Measurements from ENCODE around the gene UBE2I. TPM values are rescaled to one million over a fixed set of nuclear protein-coding genes. Genes with fewer than 3 reads are reported as not detected.
"Not testable (repeated sequence)": the region's sequence is repeated elsewhere in the genome, so short reads cannot be mapped to it uniquely, and the experiment has no call there.

Gene UBE2I
- total and polyA plus RNA-seq, 12 donors: 50.7 to 203 (median 89.2) TPM

GRCh38 chr16:1326946-1327618 is 17.6 kb downstream of the UBE2I start:
- no peak for DNase-seq
- intact Hi-C loops (cut with DNase I): no loop called here
- Histone ChIP-seq H3K27ac (no peak overlapping the region), H3K36me3 (replicated peaks in 1 of 2) (peaks cover 0 to 33% of the 10 kb centered on the region in 2 donors), H3K4me3 (no peak overlapping the region), H3K9me3 (replicated peaks in 1 of 3) (no peaks in the 10 kb centered on the region), H3K4me1 (replicated peaks in 1 of 2) (peaks cover 0 to 10% of the 10 kb centered on the region in 2 donors), H3K27me3 (peaks cover under 1% of the 10 kb centered on the region)
- WGBS, 4 donors: 69 to 92% (median 77%) methylated on average over 7 to 17 of the region's 17 CpGs
- TF ChIP-seq CTCF (IDR thresholded peaks at IDR 0.05): no peak
- TF ChIP-seq POLR2A (IDR thresholded peaks at IDR 0.05): no peak

- Histone ChIP-seq H3K27ac (no peak overlapping the region), H3K4me1 (replicated peaks in 1 of 2) (peaks cover 0 to 15% of the 10 kb centered on the region in 2 donors), H3K9me3 (replicated peaks in 1 of 3) (no peaks in the 10 kb centered on the region), H3K36me3 (replicated peaks in 1 of 2) (peaks cover 0 to 29% of the 10 kb centered on the region in 2 donors), H3K4me3 (no peak overlapping the region), H3K27me3 (peaks cover 3% of the 10 kb centered on the region)
- intact Hi-C loops (cut with DNase I): no loop called here
- no peak for DNase-seq
- TF ChIP-seq POLR2A (IDR thresholded peaks at IDR 0.05) (no peak), CTCF (IDR thresholded peaks at IDR 0.05) (no peak)
- 68 to 78% (median 72%) methylated on average over 2 to 5 of the region's 5 CpGs for WGBS, 4 donors
These were observed 18.1 kb downstream of the UBE2I start for GRCh38 chr16:1327619-1327947.

GRCh38 chr16:1328136-1328535 is 18.7 kb downstream of the UBE2I start:
- H3K27me3 ChIP-seq; H3K9me3 ChIP-seq (replicated peaks in 1 of 3); DNase-seq; H3K4me3 ChIP-seq; intact Hi-C loops (cut with DNase I); H3K27ac ChIP-seq: not testable (repeated sequence)
- Histone ChIP-seq H3K4me1 (replicated peaks in 1 of 2) (peaks cover 0 to 20% of the 10 kb centered on the region in 2 donors), H3K36me3 (replicated peaks in 1 of 2) (peaks cover 0 to 26% of the 10 kb centered on the region in 2 donors)
- WGBS, 4 donors: 86 to 91% (median 87%) methylated on average over 15 to 20 of the region's 20 CpGs

- H3K9me3 ChIP-seq (replicated peaks in 1 of 3); H3K4me3 ChIP-seq; DNase-seq; intact Hi-C loops (cut with DNase I); H3K27me3 ChIP-seq; H3K27ac ChIP-seq: not testable (repeated sequence)
- Histone ChIP-seq H3K4me1 (replicated peaks in 1 of 2) (peaks cover 4 to 26% of the 10 kb centered on the region in 2 donors), H3K36me3 (replicated peaks in 1 of 2) (peaks cover 0 to 18% of the 10 kb centered on the region in 2 donors)
- WGBS, 4 donors: 91 to 94% (median 91%) methylated on average over 10 of the region's 10 CpGs
These were observed 19.5 kb downstream of the UBE2I start for GRCh38 chr16:1328961-1329360.

GRCh38 chr16:1330260-1330914 is 21.0 kb downstream of the UBE2I start:
- Histone ChIP-seq H3K36me3 (replicated peaks in 1 of 2) (peaks cover 0 to 4% of the 10 kb centered on the region in 2 donors), H3K4me1 (replicated peaks in 1 of 2) (peaks cover 10 to 32% of the 10 kb centered on the region in 2 donors), H3K27ac (no peak overlapping the region), H3K4me3 (no peak overlapping the region), H3K9me3 (replicated peaks in 1 of 3) (no peaks in the 10 kb centered on the region), H3K27me3 (peaks cover 9% of the 10 kb centered on the region)
- intact Hi-C loops (cut with DNase I): no loop called here
- no peak for DNase-seq
- peak; percentile 11 to 57 (median 30) for TF ChIP-seq CTCF (IDR thresholded peaks at IDR 0.05)
- TF ChIP-seq POLR2A (IDR thresholded peaks at IDR 0.05): no peak
- WGBS, 4 donors: 37 to 92% (median 64%) methylated on average over 2 to 17 of the region's 17 CpGs

Data from adrenal gland (tissue), 12 donors.